Measurements from ENCODE around the gene DGKB. TPM values are rescaled to one million over a fixed set of nuclear protein-coding genes. Genes with fewer than 3 reads are reported as not detected.

Gene DGKB
- total RNA-seq, 6 experiments from 2014 or later, result 0.23 to 0.76 (median 0.61) TPM

- H3K27me3 Mint-ChIP-seq (ENCODE audit: insufficient read depth), result no peaks in the 10 kb centered on the region; the same call in none of the 2 replicates
Measured at GRCh38 chr7:14424675-14425074, 477.9 kb downstream of the DGKB start.

GRCh38 chr7:14420768-14421167 is 481.8 kb downstream of the DGKB start:
- Mint-ChIP-seq H3K9me3 (peaks cover 3% of the 10 kb centered on the region; the same call in 1 of the 2 replicates), H3K4me1 (ENCODE audit: low read depth) (peaks cover 6% of the 10 kb centered on the region; the same call in 1 of the 2 replicates), H3K27ac (no peak overlapping the region), H3K36me3 (ENCODE audit: low read depth) (no peaks in the 10 kb centered on the region), H3K4me3 (no peak overlapping the region), H3K27me3 (ENCODE audit: insufficient read depth) (no peaks in the 10 kb centered on the region; the same call in none of the 2 replicates)
- DNase-seq, result no peak
- no peak for TF ChIP-seq CTCF (IDR thresholded peaks at IDR 0.05)

More at GRCh38 chr7:14424675-14425074, 477.9 kb downstream of the DGKB start:
- H3K4me3 Mint-ChIP-seq, result no peak overlapping the region
- H3K36me3 Mint-ChIP-seq (ENCODE audit: low read depth), result no peaks in the 10 kb centered on the region
- peaks cover 6% of the 10 kb centered on the region; the same call in 1 of the 2 replicates for H3K4me1 Mint-ChIP-seq (ENCODE audit: low read depth)
- TF ChIP-seq CTCF (IDR thresholded peaks at IDR 0.05), result no peak
- no peak overlapping the region for H3K27ac Mint-ChIP-seq
- DNase-seq, result no peak
- H3K9me3 Mint-ChIP-seq, result peaks cover 6% of the 10 kb centered on the region; the same call in 1 of the 2 replicates

- Mint-ChIP-seq H3K36me3 (ENCODE audit: low read depth) (no peaks in the 10 kb centered on the region), H3K4me3 (no peak overlapping the region), H3K27ac (no peak overlapping the region), H3K4me1 (ENCODE audit: low read depth) (peaks cover 6% of the 10 kb centered on the region; the same call in 1 of the 2 replicates), H3K9me3 (peaks cover 3% of the 10 kb centered on the region; the same call in 1 of the 2 replicates), H3K27me3 (ENCODE audit: insufficient read depth) (no peaks in the 10 kb centered on the region; the same call in none of the 2 replicates)
- DNase-seq, result no peak
- TF ChIP-seq CTCF (IDR thresholded peaks at IDR 0.05), result no peak
Measured at GRCh38 chr7:14419531-14419930, 483.0 kb downstream of the DGKB start.

- Mint-ChIP-seq H3K9me3 (peaks cover 3% of the 10 kb centered on the region; the same call in 1 of the 2 replicates), H3K27me3 (ENCODE audit: insufficient read depth) (peaks cover 2% of the 10 kb centered on the region; the same call in 1 of the 2 replicates), H3K4me1 (ENCODE audit: low read depth) (peaks cover 6% of the 10 kb centered on the region; the same call in 1 of the 2 replicates), H3K27ac (no peak overlapping the region), H3K36me3 (ENCODE audit: low read depth) (no peaks in the 10 kb centered on the region), H3K4me3 (no peak overlapping the region)
- no peak for TF ChIP-seq CTCF (IDR thresholded peaks at IDR 0.05)
- no peak for DNase-seq
Measured at GRCh38 chr7:14418633-14419032, 483.9 kb downstream of the DGKB start.

- Mint-ChIP-seq H3K4me1 (ENCODE audit: low read depth) (no peaks in the 10 kb centered on the region), H3K27me3 (ENCODE audit: insufficient read depth) (0 out of 2 replicates have a peak, but pooled peaks cover 2% of the 10 kb centered on the region), H3K4me3 (no peak overlapping the region), H3K36me3 (ENCODE audit: low read depth) (no peaks in the 10 kb centered on the region), H3K9me3 (peaks cover 3% of the 10 kb centered on the region; the same call in 1 of the 2 replicates), H3K27ac (no peak overlapping the region)
- no peak for TF ChIP-seq CTCF (IDR thresholded peaks at IDR 0.05)
- DNase-seq, result no peak
Measured at GRCh38 chr7:14414274-14414986, 488.1 kb downstream of the DGKB start.
